T follicular helper cell (primary cell): ENCODE data around the gene RPL12.
"Not testable (repeated sequence)": the region's sequence is repeated elsewhere in the genome, so short reads cannot be mapped to it uniquely, and the experiment has no call there.

ENCODE experiments used
- DNase-seq: peaks from one replicate; pipeline ENCODE4 v3.0.0-alpha.2; 2020; ENCODE audit warnings: low read depth

RPL12 gene

GRCh38 chr9:127467621-127468020 is 16.4 kb upstream of the RPL12 start:
- DNase-seq, result no peak

- DNase-seq, result not testable (repeated sequence)
Measured at GRCh38 chr9:127466407-127466917, 15.3 kb upstream of the RPL12 start.

GRCh38 chr9:127463911-127464310 is 12.7 kb upstream of the RPL12 start:
- DNase-seq, result no peak

GRCh38 chr9:127463382-127463781 is 12.2 kb upstream of the RPL12 start:
- no peak for DNase-seq

GRCh38 chr9:127458921-127459320 is 7.7 kb upstream of the RPL12 start:
- DNase-seq, result no peak

- DNase-seq, result no peak
Measured at GRCh38 chr9:127457191-127457878, 6.1 kb upstream of the RPL12 start.

- no peak for DNase-seq
Measured at GRCh38 chr9:127455324-127455992, 4.3 kb upstream of the RPL12 start.

- DNase-seq, result no peak
Measured at GRCh38 chr9:127452691-127453090, 1.5 kb upstream of the RPL12 start.

- DNase-seq, result no peak
Measured at GRCh38 chr9:127451858-127452656, 851 bp upstream of the RPL12 start.

- DNase-seq, result no peak
Measured at GRCh38 chr9:127451608-127451857, 327 bp upstream of the RPL12 start.

- DNase-seq, result no peak
Measured at GRCh38 chr9:127450243-127450760, 904 bp downstream of the RPL12 start.

- DNase-seq, result no peak
Measured at GRCh38 chr9:127449332-127449966, 1.8 kb downstream of the RPL12 start.

GRCh38 chr9:127448112-127448805 is 2.9 kb downstream of the RPL12 start:
- no peak for DNase-seq

- no peak for DNase-seq
Measured at GRCh38 chr9:127447416-127448111, 3.6 kb downstream of the RPL12 start.

- DNase-seq, result no peak
Measured at GRCh38 chr9:127446713-127447415, 4.3 kb downstream of the RPL12 start.

- DNase-seq, result no peak
Measured at GRCh38 chr9:127445851-127446712, 5.1 kb downstream of the RPL12 start.

GRCh38 chr9:127444921-127445850 is 6.0 kb downstream of the RPL12 start:
- DNase-seq, result no peak

GRCh38 chr9:127444283-127444920 is 6.8 kb downstream of the RPL12 start:
- DNase-seq, result no peak
